Activated CD4-positive, CD25-positive, alpha-beta regulatory T cell treated with anti-CD3 and anti-CD28 coated beads, Interleukin-2, amount 50 U/mL, for 72 hours (primary cell): ENCODE measurements around the gene FARP1.

Experiments
- DNase-seq: peaks from one replicate; pipeline ENCODE4 v3.0.0; 2021

The FARP1 gene

DNA sequence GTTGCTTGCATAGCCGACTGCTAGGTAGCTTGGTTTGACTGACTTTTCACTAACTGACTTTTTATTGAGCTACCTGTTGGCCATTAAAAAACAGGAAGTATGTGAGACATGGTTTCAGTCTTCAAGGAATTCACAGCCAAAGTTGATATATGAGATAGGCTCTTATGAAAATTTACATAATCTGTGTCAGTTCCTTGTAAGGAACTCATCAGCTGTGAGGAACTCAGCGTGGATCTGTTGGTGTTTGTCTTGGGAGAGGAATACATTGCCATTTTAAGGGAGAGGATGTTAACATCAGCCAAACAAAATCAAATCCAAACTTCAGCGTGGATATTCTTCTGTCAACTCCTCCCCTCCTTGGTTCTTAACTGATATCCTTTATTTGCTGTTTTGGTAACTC lies 32.1 kb downstream of the FARP1 start:
- no peak for DNase-seq

GRCh38 chr13:98175823-98176222 lies 32.9 kb downstream of the FARP1 start:
- no peak for DNase-seq

DNA sequence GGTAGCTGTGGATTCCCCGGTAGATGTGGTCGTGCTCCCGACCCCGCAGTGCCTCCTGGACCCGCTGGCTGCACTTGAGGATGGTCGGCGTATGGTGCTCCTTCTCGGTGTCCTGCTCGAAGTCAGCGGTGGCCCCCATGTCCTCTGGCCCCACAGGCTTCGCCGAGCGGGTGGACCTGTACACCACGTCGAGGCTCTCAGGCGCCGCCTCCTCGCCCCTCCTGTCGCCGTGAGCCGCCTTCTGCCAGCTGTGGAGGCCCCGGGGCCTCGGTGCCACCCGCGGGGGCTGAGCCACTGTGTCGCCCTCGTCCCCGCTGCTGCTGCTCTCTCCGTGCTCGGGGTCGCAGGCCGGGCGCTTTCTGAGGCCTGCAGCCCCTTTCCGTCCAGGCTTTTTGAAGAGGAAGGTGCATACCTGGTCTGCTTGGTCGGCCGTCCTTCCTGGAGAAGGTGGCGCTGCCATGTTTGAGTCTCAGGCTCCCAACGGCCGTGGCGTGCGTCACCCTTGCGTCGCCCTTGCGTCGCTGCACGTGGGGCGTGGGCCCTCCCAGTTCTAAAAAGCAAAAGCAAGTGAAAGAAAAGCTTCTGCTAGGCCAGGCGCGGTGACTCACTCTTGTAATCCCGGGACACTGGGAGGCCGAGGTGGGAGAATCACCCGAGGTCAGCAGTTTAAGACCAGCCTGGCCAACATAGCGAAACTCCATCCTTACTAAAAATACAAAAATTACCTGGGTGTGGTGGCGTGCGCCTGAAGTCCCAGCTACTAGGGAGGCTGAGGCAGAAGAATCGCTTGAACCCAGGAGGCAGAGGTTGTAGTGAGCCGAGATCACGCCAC lies 34.1 kb downstream of the FARP1 start, which contains the start of gene RNF113B:
Gene RNF113B (minus strand): TSS at position 493 of the 832 bp plus-strand sequence. CDS start 33 bp downstream, at position 460.
- no peak for DNase-seq

- no peak for DNase-seq
Measured at GRCh38 chr13:98180092-98180491, 37.2 kb downstream of the FARP1 start.

DNA sequence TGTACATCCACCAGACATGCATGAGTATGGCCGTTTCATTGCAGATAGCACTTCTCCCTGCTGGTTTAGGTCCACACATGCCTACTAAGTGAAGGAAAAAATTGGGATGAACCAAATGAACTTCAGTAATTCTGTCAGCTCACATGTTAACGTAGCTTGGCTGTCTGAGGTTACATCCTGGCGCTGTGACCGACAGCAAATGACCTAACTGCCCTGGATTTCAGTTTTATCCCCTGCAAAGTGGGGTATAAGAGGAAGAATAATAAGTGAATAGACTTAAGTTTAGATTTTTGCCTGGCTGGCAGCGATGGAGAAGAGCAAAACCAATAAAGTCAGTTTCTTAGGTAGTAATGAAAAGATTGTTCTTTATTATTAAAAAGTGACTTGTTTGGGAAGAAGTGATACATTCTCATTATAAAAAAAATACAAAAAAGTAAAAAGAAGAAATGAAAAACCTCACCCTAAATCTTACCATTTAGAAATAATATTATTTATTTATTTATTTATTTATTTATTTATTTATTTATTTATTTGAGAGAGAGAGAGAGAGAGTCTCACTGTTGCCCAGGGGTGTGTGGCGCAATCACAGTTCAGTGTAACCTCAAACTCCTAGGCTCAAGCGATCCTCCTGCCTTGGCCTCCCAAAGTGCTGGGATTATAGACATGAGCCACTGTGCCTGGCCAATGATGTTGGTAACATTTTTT lies 38.4 kb downstream of the FARP1 start:
- no peak for DNase-seq

DNA sequence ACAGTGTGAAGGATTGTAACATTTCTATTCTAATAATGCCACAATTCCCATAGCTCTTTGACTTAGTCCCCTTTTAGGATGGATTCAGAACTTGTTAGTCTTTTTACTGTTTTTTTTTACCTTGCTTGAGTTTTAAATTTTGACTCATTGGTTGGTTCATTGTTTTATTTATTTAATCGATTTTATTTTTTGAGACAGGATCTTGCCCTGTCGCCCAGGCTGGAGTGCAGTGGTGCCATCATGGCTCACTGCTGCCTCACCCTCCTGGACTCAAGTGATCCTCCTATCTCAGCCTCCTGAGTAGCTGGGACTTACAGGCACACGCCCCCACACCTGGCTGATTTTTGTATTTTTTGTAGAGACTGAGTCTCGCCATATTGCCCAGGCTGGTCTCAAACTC lies 39.3 kb downstream of the FARP1 start:
- DNase-seq: no peak

- no peak for DNase-seq
Measured at GRCh38 chr13:98182589-98182988, 39.7 kb downstream of the FARP1 start.

DNA sequence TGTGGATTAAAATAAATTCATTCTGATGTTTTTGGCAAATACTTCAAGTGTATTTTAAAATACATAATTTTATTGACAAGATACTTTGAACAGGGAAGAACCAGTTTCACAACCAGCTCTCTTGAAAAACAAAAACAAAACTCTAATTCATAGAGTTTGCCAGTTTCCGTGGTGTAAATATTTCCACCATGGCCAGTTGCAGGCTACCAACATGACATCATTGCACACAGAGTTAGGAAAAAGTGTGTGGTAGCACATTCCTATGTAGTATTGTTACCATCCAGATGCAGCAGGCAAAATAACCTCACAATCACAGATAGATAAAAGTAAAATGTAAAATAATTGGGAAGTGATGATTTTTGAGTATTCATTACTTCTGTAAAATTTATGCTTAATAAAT lies 41.9 kb downstream of the FARP1 start:
- no peak for DNase-seq

DNA sequence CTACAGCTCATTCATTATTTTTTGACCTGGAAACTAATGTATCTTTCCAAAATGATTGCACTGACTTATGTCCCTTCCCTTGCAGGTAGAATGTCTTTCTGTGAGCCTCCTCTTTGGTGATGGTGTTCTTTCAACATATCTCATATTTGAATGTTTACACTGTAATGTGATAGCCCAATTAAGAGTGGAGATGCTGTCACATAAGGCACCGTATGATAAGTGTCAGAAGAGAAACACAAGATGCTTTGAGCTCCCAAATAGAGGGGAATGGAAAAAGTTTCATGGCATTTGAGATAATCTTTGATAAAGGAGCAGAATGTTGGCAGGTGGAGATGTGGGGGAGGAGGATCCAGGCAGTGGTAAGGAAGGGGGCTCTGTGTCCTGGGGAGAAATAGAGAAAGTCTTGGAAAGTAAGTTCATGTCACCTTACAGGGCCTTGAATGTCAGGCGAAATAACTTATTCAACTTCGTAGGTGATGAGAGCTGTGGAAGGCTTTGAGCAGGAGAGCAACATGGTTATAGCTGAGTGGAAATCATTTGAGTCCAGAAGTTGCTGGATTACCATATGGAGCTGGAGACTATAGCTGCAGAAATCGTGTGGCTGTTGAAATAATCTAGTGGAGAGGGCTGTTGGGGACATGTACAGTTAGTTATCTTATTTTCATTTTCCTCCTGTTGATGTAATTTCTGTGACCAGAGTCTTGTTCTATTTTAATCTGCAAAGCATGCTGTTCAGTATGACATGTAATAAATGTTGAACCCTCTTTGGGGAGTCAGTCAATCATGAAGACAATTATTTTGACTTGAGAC lies 44.5 kb downstream of the FARP1 start:
- DNase-seq: no peak

GRCh38 chr13:98187965-98188261 lies 45.0 kb downstream of the FARP1 start:
- DNase-seq: no peak

- DNase-seq: no peak
Measured at GRCh38 chr13:98188544-98189166, 45.8 kb downstream of the FARP1 start.

- no peak for DNase-seq
Measured at GRCh38 chr13:98189841-98190505, 47.1 kb downstream of the FARP1 start.

- DNase-seq: no peak
Measured at GRCh38 chr13:98190889-98191444, 48.1 kb downstream of the FARP1 start.

- DNase-seq: no peak
Measured at GRCh38 chr13:98192008-98192407, 49.1 kb downstream of the FARP1 start.

DNA sequence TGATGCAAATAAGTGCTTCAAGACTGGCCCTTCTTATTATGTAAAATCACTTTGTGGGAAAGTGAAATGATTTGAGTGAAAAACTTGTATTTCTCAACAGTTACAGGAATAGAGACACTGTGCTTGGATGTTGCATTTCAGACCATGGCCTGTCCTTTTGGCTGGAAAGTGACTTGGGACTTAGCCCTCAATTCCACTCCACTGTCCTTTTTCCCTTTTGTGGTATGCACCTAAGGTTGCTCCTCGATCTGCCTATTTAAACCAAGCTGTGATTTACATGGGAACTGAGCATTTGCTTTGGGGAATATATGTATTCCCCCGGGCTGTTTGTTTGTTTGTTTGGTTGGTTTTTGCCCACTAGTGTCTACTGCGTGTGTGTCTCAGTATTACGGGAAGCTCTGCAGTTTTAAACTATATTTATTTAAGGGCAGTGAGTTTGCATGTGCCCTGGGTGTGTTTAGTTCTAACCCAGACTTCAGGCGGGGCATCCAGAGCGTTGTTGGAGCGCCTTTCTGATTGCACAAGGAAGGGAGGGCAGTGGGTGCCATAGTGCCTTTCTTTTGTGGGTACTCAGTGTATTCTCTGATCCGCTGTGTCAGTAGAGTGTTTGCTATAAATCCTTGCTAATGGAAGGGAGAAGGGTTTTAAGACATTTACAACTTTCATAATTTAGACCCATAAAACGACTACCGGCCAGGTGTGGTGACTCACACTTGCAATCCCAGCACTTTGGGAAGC lies 52.3 kb downstream of the FARP1 start:
- no peak for DNase-seq

GRCh38 chr13:98198683-98199082 lies 55.8 kb downstream of the FARP1 start:
- DNase-seq: no peak

DNA sequence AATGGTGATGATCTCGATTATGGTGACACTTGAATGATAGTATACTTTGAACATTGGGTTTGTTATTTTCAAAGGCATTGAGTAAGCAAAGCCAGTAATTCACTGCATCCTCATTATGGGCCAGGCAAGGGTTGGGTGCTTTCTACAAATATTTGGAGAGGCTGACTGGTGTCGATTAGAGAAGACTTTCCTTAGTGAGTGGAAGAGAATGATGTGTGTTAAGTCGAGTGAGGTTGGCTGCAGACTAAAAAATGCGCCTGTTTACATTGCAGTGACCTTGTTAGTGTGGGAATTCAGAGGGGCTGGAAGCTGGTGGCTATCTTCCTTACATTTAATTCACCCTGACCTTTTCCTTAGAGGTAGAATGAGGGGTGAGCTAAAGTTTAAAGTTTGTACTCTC lies 56.6 kb downstream of the FARP1 start:
- DNase-seq: no peak

DNA sequence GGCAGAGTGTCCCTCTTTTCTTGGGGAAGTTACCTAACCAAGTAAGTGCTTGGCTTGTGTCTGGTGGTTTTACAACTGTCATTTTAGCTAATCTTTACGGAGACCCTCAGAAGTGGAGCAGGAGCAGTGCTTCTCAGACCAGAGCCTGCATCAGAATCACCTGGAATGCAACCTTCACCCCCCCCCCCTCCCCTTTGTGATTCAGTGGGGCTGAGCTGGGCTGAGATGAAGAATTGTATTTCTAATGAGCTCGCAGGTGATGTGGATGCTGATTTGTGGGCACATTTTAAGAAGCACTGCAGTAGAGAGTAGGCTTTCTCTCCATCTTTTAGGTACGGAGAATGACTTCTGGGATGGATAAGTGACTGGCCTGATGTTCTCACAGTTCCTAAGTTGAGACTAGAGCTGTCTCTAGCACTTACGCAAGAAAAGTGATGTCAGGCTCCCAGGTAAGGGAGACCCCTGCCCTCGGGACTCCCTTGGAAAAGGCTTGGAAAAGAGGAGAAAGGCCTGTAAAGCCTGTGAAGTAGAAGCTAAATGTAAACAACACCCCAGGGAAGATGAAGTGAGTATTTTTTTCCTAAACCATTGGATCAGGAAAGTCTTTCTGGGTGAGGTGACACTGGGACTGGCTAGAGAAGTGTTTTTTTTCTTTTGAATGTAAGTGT lies 57.5 kb downstream of the FARP1 start:
- no peak for DNase-seq

GRCh38 chr13:98201189-98201588 lies 58.3 kb downstream of the FARP1 start:
- no peak for DNase-seq

DNA sequence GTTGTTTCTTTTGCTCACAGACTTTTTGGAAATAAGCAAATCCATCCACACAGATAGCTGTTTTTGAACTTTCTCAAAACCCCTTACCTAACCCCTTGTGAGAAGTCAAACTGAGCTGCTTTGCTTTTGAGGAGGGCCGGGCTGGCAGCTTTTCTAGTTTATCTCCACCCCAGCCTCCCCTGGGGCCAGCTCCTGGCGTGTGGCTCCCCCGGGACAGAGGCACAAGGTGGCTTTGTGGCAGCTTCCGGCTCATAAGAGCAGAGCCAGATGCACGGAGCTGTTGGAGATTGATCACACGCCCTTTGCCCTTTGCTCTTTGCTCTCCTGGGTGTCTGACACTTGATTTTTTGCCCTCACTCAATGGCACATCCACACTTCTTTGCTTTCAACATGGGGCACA lies 59.1 kb downstream of the FARP1 start:
- no peak for DNase-seq
